GF-D8 (cell line): Measurements from ENCODE around the gene NT5DC3.

Experiments used
- DNase-seq: peaks from one replicate; lab custom pipeline; 2025; lab: John Stamatoyannopoulos, UW

NT5DC3 gene

DNA sequence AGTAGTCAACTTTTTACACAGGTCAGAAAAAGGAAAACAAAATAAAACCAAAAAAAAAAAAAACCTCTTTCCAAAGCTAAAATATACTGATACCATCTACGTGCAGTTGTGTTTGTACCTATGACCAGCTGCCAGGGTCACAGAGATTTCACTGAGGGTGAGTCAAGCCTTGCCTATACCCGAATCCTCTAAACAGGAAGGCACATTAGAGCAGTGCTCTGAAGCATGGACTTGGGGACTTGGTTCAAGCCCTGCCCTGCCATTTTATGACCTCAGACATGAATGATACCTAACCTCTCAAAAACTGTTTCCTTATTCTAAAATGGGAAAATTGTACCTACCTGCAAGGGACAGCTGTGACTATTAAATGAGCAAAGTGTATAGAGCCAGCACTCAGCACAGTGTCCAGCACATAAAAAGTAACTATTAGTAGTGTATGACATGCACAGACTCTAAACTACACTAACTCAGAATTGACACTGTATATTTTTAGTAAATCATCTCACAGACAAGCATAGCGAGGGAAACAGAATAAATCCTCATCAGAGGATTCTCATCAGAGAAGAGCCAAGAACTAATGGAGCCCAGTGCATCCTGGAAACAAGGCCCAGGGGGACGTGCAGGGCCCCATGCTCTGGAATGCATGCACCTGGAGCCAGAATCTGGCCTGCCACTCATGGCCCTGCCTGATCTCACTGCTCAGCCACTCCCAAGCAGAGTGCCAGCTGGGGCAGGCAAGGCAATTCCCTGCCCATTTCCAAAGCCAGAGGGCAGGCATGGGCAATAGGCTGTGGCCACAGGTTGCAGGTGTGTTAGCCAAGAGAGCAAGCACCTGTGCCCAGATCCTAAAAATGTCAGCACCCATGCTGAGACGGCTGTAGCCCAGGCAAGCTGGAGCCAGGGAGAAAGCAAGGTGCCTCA is 57.0 kb downstream of the NT5DC3 start:
- no peak for DNase-seq

DNA sequence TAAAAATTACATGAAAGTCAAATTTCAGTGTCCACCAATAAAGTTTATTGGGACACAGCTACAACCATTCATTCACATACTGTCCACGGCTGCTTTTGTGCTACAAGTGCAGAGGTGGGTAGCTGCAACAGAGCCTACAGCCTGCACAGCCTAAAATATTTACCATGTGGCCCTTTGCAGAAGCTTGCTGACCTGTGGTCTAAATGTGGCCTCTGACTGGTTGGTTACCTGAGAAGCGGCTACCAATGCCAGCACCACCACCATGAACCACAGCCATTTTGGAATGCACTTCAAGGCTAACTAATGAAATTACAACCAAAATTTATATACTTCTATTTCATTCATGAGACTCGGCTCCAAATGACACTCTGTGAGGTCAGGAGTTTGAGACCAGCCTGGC is 58.6 kb downstream of the NT5DC3 start:
- DNase-seq = no peak

DNA sequence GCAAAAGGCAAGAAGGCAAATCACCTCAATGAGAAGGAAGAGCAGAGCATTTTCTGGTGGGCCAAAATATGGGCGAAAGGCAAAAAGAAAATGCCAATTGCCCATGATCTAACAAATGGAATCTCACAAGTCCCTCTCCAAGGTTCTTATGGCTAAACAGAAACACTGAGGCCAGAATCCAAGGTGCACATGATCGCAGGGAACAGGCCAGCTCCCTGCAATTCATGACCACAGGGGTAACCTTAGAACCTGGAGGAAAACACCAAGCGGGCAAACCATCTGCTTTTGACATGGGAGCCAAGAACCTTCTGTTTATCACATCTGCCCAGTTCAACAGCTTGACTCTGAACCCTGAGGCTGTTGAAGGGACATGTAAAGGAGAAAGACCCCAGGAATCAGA is 60.0 kb downstream of the NT5DC3 start:
- no peak for DNase-seq

DNA sequence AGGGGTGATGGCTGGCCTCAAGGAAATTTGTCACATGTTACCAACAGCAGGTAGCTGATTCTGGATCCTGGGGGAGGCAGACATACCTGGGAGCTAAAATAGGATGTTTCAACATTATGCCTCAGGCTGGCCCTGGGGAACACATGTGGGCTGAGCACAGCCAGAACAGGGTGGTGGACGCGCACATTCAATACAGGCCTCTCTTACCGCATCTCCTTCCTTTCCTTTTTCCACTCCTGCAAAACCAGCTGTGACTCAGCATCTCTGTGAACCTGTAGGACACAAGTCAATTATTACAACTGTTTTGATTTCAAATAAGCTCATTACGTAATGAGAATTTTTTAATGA is 61.0 kb downstream of the NT5DC3 start:
- DNase-seq = no peak

DNA sequence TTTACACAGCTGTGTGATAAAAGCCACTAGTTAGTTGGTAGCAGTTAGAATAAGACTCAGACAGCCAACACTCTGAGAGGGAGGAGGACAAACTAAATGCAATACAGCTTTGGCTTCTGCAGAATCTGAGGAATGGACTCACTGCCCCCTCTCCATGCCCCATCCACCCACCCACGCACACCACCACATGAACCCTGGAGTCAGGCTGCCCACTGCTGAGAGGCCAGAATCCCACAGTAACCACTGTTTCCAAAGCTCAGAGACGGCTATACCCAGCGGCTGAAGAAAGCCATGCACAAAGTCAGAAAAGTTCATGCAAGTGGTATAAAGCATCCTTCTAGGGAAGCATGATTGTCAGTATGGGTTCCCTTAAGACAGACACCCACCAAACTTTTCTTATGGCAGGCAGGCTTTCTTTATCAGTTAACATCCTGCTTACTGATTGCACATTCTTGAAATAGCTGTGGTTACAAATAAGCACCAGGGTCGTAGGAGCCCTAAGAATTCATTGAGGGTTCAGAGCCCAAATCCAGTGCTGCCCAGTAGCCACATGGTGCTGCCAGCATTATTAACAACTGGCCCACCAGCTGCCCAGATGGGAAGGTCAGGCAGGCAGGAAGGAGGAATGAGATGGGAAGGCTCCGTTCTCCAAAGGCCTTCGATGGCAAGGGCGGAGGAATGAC is 61.5 kb downstream of the NT5DC3 start:
- DNase-seq = no peak

DNA sequence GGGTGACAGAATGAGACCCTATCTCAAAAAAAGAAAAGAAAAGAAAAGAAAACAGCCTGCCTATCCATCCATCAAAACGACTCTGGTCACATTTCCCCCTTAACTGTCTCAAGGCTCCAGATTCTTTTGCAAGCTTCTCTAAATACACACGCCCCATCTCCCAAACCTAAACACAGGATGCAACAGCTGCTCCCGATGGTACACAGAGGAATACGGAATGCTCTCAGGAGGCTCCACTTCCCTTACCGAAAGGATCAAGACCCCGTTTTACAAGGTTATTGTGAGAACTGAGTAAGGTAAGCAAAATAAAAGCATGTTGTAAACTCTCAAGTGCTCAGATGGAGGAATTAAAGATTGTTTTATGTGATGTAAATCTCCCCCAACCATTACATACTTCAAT is 62.3 kb downstream of the NT5DC3 start:
- DNase-seq = no peak

DNA sequence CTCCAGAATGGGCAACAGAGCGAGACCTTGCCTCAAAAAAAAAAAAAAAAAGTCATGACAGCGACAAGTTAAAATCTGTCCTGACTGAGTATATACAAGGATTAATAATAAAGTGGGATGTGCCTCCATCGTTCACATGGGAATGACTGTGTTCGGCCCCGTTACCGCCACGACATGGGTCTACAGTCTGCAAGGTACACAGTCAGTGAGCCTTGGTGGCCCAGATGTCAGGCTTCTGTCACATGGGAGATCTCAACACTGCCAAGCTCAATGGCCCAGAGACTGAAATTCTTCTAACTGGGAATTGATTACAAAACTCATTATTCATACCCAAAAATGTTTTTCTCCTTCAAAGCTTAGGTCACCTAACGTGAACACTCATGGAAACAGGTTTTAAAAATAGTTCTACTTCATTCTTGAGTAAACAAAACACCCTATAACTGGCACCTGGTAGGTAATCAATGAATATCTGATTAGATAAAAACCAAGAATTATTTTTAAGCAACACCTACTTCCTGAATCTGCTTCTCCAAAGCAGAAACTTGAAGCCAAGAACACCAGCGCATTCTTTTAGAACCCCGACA is 66.0 kb downstream of the NT5DC3 start:
- no peak for DNase-seq

DNA sequence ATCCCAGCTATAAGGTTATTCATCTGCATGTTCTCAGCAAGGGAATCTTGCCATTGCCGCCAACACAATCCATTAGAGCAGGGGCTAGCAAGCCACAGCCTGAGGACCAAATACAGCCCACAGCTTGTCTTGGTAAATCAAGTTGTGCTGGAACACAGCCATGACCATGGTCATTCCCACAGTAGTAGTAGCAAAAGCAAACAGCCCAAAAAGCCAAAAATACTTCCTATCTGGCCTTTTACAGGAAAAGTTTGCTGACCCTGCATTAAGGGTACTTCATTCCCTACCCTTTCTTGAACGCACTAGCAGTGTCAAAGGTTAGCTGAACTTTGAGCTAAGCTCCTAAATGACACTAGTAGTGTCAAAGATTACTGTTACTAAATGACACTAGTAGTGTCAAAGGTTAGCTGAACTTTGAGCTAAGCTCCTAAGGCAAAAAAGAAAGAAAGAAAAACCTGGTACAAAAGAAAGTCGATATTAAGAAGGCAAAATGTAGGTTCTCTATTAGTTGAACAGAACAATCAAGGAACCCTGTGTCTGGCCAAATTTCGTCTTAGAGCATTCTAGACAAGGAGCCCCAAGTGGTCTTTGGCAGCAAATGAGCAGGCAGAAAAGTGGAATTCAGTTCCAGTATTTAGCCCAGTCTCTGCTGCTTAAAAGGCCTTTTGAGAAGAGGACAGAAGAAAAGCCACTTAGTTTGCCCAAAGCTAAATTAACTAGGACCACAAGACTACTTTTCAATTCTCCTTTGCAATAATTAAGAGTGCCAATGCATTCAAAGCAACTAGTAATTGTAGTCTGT is 67.7 kb downstream of the NT5DC3 start:
- no peak for DNase-seq

DNA sequence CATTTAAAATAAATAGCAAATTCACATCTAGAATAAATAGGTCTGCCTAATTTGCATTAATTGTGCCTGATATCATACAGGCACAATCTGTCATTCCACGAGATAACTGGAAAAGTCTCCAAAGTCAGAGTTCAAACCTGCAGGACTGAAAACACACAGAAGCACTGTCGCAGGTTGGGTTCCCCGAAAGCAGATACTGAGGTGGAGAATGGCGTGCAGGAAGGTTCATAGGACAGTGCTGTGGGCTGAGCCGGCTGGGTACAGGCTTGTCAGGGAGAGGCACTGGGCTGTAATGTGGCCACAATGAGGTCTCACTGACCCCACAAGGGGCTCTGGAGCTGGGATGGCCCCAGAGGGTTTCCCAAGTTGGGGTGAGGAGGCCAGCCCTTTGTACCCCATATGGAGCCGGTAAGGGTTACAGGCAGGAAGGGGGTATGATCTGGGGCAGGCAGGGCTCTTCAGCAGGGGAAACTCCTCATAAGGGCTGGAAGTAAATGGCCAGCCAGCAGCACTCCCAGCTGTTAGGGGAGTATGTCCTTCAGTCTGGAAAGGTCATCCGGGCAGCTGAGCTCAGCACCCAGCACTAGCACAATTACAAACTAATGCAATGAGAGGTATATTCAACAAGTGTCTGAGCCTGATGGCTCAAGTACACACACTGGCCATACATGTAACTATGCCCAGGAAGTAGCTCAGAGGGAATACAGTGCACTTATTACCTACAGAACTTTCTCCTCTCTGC is 68.5 kb downstream of the NT5DC3 start:
- no peak for DNase-seq

DNA sequence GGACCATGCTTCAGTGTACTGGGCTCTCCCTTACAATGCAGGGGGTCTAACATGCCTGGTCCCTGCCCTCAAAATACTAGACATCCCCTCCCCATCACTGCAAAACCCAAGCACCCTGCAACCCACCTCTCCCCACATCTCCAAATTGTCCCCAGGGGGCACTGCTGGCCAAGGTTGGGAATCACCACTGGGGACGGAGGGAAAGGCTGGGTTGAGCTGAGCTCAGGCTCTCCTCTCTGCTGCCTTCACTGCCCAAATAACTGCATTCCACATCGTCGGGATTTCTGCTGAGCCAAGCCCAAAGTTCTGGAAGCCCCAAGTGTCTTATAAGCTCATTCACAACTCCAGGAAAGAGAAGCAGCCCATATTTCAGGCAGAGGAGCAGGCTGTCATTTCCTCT is 69.6 kb downstream of the NT5DC3 start:
- DNase-seq = no peak

DNA sequence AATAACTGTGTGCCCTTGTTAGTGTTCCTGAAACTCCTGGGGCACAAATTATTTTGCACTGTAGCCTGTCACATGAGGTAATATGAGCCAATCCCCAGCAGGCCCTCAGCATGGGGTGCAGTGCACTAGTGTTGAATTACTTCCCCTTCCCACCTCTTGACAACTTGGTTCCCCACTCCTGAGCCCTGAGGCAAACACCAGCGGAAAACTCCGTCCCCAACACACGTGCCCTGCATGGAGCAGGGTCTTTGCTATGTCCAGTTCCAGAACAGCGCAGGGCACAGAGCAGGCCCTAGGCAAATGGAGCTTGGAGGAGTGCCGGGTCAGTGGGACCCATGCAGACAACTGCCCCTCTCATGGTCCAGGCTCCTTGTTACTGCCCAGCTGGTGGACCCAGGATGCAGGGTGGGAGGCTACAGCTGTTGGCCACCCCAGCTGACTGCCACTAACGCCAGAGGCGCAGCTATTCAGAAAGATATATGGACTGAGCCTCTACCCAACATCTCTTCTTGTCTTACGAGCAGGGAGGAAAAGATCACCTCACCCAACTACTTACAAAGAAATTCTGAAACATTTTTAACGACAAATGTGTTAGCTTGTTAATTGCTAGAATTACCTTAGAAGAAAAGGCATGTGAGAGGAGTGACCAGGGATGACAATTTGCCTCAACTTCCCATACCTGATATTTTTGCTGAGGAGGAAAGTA is 71.6 kb downstream of the NT5DC3 start:
- no peak for DNase-seq

DNA sequence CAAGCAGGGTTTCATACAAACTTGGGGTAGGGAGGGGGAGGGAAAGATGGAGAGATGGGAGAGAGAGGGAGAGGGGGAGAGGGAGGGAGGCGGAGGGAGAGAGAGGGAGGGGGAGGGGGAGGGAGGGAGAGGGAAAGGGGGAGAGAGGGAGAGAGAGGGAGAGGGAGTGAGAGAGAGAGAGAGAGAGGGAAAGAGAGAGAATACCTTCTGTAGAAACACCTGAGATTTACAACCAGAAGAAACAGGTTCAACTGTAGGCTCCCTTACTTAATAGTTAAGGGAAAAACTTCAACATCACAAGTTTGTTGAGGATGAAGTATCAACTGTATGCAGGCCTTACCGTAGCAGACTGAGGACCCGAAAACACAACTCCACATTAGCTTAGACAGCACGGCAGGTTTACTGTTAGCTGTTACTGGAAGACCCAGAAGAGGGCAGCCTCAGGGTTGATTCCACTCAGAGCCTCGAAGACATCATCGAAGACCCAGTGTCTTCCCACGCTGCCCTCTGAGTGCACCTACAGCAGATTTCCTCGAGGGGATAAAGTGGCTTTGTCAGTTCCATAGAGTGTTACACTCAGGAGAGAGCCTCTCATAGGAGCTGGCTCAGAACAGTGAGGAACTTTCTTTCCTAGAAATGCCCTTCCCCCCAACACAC is 72.4 kb downstream of the NT5DC3 start:
- no peak for DNase-seq

DNA sequence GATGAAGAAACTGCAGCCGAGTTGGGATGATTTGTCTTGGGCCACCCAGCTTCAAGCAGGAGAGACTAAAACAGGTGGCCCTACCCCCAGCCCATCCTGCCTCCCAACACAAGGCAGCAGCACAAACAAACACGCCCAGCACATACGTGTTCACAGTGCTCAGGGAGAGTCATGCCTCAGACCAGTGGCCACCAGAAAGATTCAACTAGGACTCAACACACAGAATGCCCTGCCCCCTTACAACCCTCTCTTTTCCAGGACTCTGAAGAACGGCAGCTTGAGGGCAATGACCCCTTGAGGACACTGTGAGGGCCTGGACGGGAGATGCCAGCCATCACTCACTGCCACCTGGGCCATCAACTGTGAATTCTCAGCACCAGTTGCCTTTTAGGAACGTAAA is 75.0 kb downstream of the NT5DC3 start:
- no peak for DNase-seq

DNA sequence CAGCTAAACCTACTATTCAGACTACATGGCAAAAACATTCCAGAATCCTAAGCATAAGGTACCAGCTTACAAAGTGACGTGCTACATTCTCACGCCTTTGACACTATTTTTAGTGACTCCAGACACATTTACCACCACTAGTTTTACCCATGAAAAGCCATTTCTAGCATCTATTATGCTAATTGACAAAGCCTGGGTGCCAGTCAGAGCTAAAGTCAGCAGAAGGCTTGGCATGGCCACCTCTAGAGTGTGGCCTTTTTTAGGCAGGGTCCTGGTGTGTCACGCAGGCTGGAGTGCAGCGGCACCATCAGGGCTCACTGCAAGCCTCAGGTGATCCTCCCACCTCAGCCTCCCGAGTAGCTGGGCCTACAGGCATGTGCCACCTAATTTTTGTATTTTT is 75.7 kb downstream of the NT5DC3 start:
- DNase-seq = no peak

DNA sequence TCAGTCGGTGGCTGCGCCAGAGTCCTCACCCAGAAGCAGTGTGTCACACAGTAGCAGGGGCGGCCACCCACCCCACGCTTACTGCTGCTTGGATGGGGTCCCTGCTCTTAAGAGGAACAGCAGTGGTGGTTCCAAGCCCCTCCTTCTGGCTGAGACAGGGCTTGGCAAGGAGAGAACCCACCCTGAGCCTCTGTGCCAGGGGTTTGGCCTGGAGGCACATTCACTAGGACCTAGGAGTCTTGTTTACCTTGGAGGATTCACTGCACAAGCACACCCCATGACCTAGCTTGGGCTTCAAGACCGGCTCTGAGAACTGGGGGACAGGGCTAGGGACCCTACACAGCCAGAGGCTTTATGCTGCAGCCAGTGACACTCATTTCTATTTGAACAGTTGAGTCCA is 78.6 kb downstream of the NT5DC3 start:
- DNase-seq = no peak

DNA sequence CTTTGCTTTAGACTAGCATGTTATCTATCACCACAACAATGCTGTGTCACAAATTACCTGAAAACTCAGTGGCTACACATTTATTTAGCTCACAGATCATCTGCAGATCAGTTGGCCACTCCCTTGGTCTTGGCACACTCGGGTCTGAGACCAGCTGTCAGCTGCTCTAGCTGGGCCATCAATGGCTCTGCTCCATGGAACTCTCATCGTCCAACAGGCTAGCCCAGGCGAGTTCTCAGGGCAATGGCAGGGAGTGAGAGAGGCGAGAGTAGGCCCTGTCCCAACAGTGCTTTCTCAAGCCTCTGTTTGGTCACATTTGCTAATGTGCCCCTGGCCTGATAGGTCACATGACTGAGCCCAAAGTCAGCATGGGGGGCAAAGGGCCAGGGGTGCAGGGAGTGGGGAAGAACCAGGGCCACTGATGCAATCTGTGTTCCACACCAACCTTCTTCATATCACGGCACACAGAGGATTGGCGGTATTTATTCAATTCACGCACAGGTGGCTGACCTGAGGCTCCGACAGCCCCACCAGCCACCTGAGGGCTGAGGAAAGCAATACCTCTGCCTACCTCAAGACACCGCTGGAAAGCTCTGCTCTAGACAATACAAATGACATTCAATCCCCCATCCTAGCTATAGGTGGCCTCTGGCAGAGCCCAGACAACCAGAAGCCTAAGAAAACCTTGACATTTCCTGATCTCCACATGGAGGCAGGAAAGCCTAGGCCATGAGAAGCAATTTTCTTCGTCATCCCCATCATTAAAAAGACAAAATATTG is 82.5 kb downstream of the NT5DC3 start:
- DNase-seq = no peak

DNA sequence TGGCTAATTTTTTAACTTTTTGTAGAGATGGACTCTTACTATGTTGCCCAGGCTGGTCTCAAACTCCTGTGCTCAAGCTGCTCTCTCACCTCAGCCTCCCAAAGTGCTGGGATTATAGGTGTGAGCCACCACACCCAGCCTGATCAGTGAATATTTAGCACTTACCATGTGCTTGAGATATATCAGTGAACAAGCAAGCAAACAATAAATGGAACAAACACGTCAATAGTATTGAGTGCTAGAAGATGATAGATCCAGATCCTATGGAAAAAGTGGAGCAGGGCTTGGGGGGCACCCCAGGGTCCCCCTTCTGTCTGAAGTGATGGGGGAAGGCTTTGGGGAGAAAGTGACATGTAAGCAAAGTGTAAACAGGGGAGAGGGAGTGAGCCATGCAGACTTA is 83.8 kb downstream of the NT5DC3 start:
- DNase-seq = no peak

DNA sequence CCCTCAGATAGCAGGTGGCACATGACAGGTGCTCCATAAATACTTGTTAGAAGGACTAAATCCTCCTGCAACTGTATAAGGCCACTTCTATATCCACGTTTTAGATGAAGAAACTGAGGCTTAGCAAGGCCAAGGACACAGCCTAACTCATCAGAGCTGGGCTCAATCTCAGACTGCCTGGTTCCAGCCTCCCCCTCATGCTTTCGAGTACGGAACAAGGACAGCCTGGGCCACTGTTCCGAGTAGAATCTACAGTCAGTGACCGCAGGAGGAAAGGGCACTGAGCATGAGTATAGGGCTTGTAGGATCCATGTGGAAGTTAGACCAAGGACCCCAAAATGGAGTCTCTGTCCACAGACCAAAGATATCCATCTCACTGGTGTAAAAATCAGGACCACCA is 84.6 kb downstream of the NT5DC3 start:
- DNase-seq = no peak

DNA sequence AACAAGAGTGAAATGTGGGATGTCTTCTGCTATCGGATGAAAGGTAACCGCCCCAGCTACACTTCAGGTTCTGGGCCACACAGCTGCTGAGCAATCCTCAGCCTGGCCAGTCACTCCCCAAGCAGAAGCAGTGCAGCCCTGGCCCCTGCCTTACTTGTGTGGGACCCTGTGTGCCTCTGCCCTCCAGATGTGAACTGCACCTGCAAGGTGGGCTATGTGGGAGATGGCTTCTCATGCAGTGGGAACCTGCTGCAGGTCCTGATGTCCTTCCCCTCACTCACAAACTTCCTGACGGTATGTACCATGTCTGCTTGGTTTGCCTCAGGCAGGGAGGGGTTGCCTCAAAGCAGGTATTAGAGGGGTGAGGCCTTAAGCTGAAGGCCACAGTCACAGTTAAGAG is 85.6 kb downstream of the NT5DC3 start:
- no peak for DNase-seq

DNA sequence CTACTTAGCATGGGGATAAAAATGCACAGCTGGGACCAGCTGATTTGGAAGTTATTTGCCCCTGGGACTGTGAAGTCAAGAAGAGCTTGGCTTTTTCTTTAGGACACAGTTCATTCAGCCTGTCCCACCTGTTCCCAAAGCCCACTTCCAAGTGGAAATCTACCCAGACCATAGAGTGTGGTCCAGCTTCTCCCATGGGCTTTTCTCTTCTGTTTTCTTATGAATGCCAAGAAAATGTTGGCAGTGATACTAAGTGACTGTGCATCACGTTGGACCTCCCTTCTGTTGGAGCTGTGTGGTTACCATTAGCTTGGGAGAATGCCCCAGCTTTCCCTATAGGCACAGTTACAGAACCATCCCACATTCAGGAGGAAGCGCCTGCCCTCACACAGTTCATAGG is 89.4 kb downstream of the NT5DC3 start:
- DNase-seq = no peak
